ENCODE results near the gene APOM. TPM values are rescaled to one million over a fixed set of nuclear protein-coding genes. Genes with fewer than 3 reads are reported as not detected.

Gene APOM
- total RNA-seq, 2 experiments from 2014 or later, result 1.5 to 2.1 TPM

- H3K4me2 ChIP-seq (ENCODE audit: low read length), result no peak overlapping the region
- no peak overlapping the region for H3K27ac ChIP-seq (ENCODE audit: low read depth, low read length, poor library complexity, severe bottlenecking)
- ChIA-PET CTCF (ENCODE audit: unreplicated experiment) (no interaction called here), POLR2A (interaction anchor here (0.6 to 0.7 kb wide), 2 partner anchors 24 to 207 kb away, joined by 3 to 4 read pairs; no protein-coding TSS in a partner anchor)
- no peaks in the 10 kb centered on the region for H3K79me2 ChIP-seq (ENCODE audit: insufficient read depth, low read depth, low read length)
- H4K20me1 ChIP-seq (ENCODE audit: insufficient read depth, low read length), result no peaks in the 10 kb centered on the region
- H2AFZ ChIP-seq (ENCODE audit: low read length), result no peak overlapping the region
- H3K4me1 ChIP-seq (ENCODE audit: insufficient read depth, low read length, poor library complexity, severe bottlenecking), result peaks cover 30% of the 10 kb centered on the region
- BruUV-seq (replicated peaks), result no TSS peak
- H3K4me3 ChIP-seq (ENCODE audit: low read depth, low read length, poor library complexity, severe bottlenecking), result no peak overlapping the region
- no peak for DNase-seq (ENCODE audit: low spot score)
- intact Hi-C loops (cut with micrococcal nuclease; ENCODE audit: unreplicated experiment), result no loop called here
- H3K9me3 ChIP-seq (ENCODE audit: low read length), result no peaks in the 10 kb centered on the region
- peaks cover 26% of the 10 kb centered on the region for H3K36me3 ChIP-seq (ENCODE audit: insufficient read depth, low read length)
- TF ChIP-seq EZH2phosphoT487 (IDR thresholded peaks at IDR 0.05; ENCODE audit: borderline replicate concordance, low read depth, low read length), result no peak
- no peak for TF ChIP-seq CTCF (conservative IDR thresholded peaks at IDR 0.05; ENCODE audit: low read length)
- H3K9me2 ChIP-seq (ENCODE audit: insufficient read depth, low read length), result no peaks in the 10 kb centered on the region
These were observed 21.2 kb downstream of the APOM start for GRCh38 chr6:31676904-31677303.

GRCh38 chr6:31677955-31678354 is 22.3 kb downstream of the APOM start:
- Histone ChIP-seq H4K20me1 (ENCODE audit: insufficient read depth, low read length) (no peaks in the 10 kb centered on the region), H3K79me2 (ENCODE audit: insufficient read depth, low read depth, low read length) (no peaks in the 10 kb centered on the region), H3K9me3 (ENCODE audit: low read length) (no peaks in the 10 kb centered on the region), H3K36me3 (ENCODE audit: insufficient read depth, low read length) (peaks cover 16% of the 10 kb centered on the region; the same call in 1 of the 2 replicates), H3K9me2 (ENCODE audit: insufficient read depth, low read length) (no peaks in the 10 kb centered on the region), H3K4me2 (ENCODE audit: low read length) (no peak overlapping the region), H3K27ac (ENCODE audit: low read depth, low read length, poor library complexity, severe bottlenecking) (no peak overlapping the region), H2AFZ (ENCODE audit: low read length) (no peak overlapping the region), H3K4me1 (ENCODE audit: insufficient read depth, low read length, poor library complexity, severe bottlenecking) (peaks cover 30% of the 10 kb centered on the region), H3K4me3 (ENCODE audit: low read depth, low read length, poor library complexity, severe bottlenecking) (no peak overlapping the region)
- ChIA-PET CTCF (ENCODE audit: unreplicated experiment) (interaction anchor here (0.6 kb wide), 1 partner anchor 61 kb away, joined by 3 read pairs; no protein-coding TSS in a partner anchor), POLR2A (interaction anchor here (0.5 kb wide), 1 partner anchor 294 kb away, joined by 3 read pairs; the partner anchor contains the start of gene DXO)
- DNase-seq (ENCODE audit: low spot score), result no peak
- no peak for TF ChIP-seq EZH2phosphoT487 (IDR thresholded peaks at IDR 0.05; ENCODE audit: borderline replicate concordance, low read depth, low read length)
- TF ChIP-seq CTCF (conservative IDR thresholded peaks at IDR 0.05; ENCODE audit: low read length), result no peak
- intact Hi-C loops (cut with micrococcal nuclease; ENCODE audit: unreplicated experiment), result no loop called here
- BruUV-seq (replicated peaks), result no TSS peak
